ENCODE data around the gene PPP1R7.

DNA sequence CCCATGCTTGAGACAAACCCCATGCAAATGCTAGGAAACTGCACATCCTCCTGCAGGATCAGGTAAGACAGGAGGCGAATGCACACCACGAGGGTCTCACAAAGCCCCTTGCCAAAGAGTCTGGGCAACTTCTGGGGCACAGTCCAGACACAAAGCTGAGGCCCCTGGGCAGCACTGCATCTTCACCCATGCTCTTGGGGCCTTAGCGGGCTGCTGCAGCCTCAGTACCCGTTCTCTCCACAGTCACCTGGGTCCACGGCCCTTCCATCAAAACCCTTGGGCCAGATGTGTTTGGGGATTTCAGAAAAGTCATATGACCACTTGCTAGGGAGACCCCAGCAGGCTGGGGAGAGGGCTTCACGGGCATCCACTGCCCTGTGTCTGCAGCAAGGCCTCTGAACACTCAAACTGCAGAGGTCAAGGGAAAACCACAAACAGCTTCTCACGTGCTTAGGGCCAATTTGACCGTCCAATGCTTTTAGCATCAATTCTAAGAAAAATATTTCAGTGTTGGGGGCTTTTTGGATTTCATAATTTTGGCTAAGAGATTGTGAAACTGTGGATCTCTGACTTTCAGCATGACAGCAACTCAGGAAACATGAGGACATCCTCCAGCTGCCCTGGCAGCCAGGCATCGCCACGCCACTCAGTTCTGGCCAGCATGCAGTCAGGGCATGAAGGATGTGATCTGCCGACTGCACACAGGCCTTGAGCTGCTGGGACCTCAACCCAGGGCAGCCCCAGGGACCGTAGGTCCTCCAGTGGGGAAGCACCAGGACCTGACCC lies 21.0 kb upstream of the PPP1R7 start:
- TF ChIP-seq CTCF (IDR thresholded peaks at IDR 0.05; ENCODE audit: poor library complexity, severe bottlenecking) (no peak), SMC3 (conservative IDR thresholded peaks at IDR 0.05; ENCODE audit: poor library complexity) (no peak), POLR2AphosphoS5 (IDR thresholded peaks at IDR 0.05) (no peak), EP300 (conservative IDR thresholded peaks at IDR 0.05; ENCODE audit: poor library complexity, severe bottlenecking) (no peak), RAD21 (conservative IDR thresholded peaks at IDR 0.05) (no peak)

Measured in neural cell (in vitro differentiated cells).